ENCODE data around the gene ARF1.

ARF1 gene

DNA sequence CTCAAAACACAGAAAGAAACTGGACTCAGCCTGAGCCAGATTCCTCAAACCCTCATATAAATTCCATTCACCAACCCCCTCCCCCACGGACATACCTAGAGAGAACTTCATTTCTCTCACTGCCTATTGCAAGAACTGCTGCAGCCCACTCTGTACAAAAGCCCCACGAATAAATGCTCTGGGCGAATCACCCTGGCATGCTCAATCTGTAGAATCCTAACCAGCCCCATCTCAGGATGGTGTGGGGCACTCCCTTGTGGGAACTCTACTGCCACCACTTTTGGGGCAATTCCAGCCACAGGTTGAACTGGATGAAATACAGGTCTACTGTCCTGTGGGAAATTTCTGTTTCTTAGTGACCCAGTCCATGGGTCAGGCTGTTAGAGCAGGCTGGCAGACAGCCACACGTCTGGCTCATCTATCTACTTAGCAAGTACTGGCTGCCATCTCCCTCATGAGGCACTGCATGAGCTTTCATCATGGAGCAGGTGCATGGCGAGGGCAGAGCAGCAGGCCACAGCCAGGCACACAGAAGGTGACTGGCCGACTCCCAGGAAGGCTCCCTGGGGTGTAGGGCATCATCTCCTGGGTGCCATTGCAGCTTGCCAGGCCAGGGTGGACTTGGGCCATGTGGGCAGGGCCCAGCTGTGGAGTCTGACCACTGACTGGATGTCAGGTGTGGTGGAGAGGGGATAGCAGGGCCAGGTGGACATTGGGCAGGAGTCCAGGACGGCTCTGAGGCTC, 22.2 kb downstream of the ARF1 start:
- Histone ChIP-seq H3K79me2 (ENCODE audit: control insufficient read depth, insufficient read depth, low read length, unreplicated experiment) (peaks cover 23% of the 10 kb centered on the region), H3K36me3 (ENCODE audit: insufficient read depth, low read length) (0 out of 2 replicates have a peak, but pooled peaks cover 3% of the 10 kb centered on the region), H3K4me3 (ENCODE audit: low read depth, low read length) (no peak overlapping the region; the same call in 1 of the 2 replicates), H3K4me1 (ENCODE audit: control insufficient read depth, insufficient read depth, low read length, unreplicated experiment) (peaks cover 20% of the 10 kb centered on the region), H2AFZ (ENCODE audit: low read length, unreplicated experiment) (no peak overlapping the region), H3K27me3 (ENCODE audit: insufficient read depth, low read length) (no peaks in the 10 kb centered on the region), H3K27ac (ENCODE audit: low read depth, low read length) (no peak overlapping the region)

DNA sequence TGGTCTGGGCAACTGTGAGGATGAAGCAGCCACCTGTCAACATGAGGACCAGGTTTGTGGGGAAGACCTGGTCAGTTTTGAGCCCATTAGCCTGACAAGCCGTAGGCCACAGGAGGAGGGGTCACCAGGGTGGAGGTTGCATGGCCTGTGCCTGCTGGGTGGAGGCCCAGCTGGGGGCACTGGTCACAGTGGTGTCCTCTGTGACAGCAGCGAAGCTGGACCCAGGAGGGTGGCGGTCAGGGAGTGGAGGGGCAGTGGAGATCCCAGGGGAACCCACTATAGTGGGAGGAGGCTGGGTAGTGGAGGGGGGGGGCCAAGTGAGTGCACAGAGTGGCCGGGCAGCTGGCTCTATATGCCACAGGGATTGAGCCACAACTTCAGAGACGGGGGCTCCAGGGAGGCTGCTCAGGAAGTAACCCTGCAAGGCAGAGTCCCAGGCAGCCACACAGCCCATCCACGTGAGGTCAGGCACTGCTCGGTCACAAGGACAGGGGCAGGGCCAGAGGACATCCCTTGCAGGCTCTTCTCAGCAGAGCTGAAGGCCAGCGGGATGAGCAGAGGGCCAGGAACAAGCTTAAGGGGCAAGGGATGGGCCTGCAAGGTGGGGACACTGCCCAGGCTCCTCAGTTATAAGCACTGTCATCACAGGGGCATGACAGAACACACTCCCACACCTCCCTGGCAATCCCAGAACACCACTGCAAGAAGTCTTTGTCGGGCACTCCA, 22.9 kb downstream of the ARF1 start:
- Histone ChIP-seq H3K4me1 (ENCODE audit: control insufficient read depth, insufficient read depth, low read length, unreplicated experiment) (peaks cover 20% of the 10 kb centered on the region), H3K36me3 (ENCODE audit: insufficient read depth, low read length) (no peaks in the 10 kb centered on the region), H3K79me2 (ENCODE audit: control insufficient read depth, insufficient read depth, low read length, unreplicated experiment) (peaks cover 19% of the 10 kb centered on the region), H3K27ac (ENCODE audit: low read depth, low read length) (no peak overlapping the region), H2AFZ (ENCODE audit: low read length, unreplicated experiment) (no peak overlapping the region), H3K27me3 (ENCODE audit: insufficient read depth, low read length) (no peaks in the 10 kb centered on the region), H3K4me3 (ENCODE audit: low read depth, low read length) (no peak overlapping the region)

GRCh38 chr1:228105996-228106799, 23.7 kb downstream of the ARF1 start:
- Histone ChIP-seq H3K79me2 (ENCODE audit: control insufficient read depth, insufficient read depth, low read length, unreplicated experiment) (peaks cover 19% of the 10 kb centered on the region), H3K27me3 (ENCODE audit: insufficient read depth, low read length) (no peaks in the 10 kb centered on the region), H3K4me3 (ENCODE audit: low read depth, low read length) (no peak overlapping the region; the same call in 1 of the 2 replicates), H3K36me3 (ENCODE audit: insufficient read depth, low read length) (no peaks in the 10 kb centered on the region), H2AFZ (ENCODE audit: low read length, unreplicated experiment) (no peak overlapping the region), H3K4me1 (ENCODE audit: control insufficient read depth, insufficient read depth, low read length, unreplicated experiment) (peaks cover 20% of the 10 kb centered on the region), H3K27ac (ENCODE audit: low read depth, low read length) (no peak overlapping the region)

- H2AFZ ChIP-seq (ENCODE audit: low read length, unreplicated experiment) = no peak overlapping the region
- H3K36me3 ChIP-seq (ENCODE audit: insufficient read depth, low read length) = no peaks in the 10 kb centered on the region
- no peaks in the 10 kb centered on the region for H3K27me3 ChIP-seq (ENCODE audit: insufficient read depth, low read length)
- no peak overlapping the region for H3K27ac ChIP-seq (ENCODE audit: low read depth, low read length)
- H3K79me2 ChIP-seq (ENCODE audit: control insufficient read depth, insufficient read depth, low read length, unreplicated experiment) = peaks cover 16% of the 10 kb centered on the region
- H3K4me1 ChIP-seq (ENCODE audit: control insufficient read depth, insufficient read depth, low read length, unreplicated experiment) = peaks cover 16% of the 10 kb centered on the region
- no peak overlapping the region; the same call in 1 of the 2 replicates for H3K4me3 ChIP-seq (ENCODE audit: low read depth, low read length)
Measured at GRCh38 chr1:228106800-228107054, 24.2 kb downstream of the ARF1 start.

DNA sequence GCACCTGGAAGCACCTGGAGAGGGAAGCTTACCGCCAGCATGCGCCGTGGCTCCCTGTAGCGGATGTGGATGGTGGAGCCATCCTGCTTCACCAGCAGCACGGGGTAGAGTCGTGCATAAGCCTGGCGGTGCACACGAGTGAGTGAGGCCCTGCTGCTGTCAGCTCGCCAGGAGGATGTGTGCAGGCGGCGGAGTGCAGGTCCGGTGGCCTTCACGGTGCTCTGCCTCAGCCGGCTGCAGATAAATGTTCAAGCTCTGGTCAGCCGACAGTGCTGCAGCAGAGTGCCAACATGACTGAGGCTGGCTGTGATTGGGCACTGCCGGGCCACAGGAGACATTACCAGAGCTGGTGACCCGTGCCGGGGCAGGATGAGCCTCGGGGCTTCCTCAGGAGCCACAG, 25.1 kb downstream of the ARF1 start:
- no peak overlapping the region for H2AFZ ChIP-seq (ENCODE audit: low read length, unreplicated experiment)
- no peak overlapping the region for H3K27ac ChIP-seq (ENCODE audit: low read depth, low read length)
- H3K79me2 ChIP-seq (ENCODE audit: control insufficient read depth, insufficient read depth, low read length, unreplicated experiment) = peaks cover 11% of the 10 kb centered on the region
- H3K4me1 ChIP-seq (ENCODE audit: control insufficient read depth, insufficient read depth, low read length, unreplicated experiment) = peaks cover 15% of the 10 kb centered on the region
- H3K4me3 ChIP-seq (ENCODE audit: low read depth, low read length) = peak overlapping the region; percentile 89; the same call in 1 of the 2 replicates
- no peaks in the 10 kb centered on the region for H3K27me3 ChIP-seq (ENCODE audit: insufficient read depth, low read length)
- H3K36me3 ChIP-seq (ENCODE audit: insufficient read depth, low read length) = no peaks in the 10 kb centered on the region

DNA sequence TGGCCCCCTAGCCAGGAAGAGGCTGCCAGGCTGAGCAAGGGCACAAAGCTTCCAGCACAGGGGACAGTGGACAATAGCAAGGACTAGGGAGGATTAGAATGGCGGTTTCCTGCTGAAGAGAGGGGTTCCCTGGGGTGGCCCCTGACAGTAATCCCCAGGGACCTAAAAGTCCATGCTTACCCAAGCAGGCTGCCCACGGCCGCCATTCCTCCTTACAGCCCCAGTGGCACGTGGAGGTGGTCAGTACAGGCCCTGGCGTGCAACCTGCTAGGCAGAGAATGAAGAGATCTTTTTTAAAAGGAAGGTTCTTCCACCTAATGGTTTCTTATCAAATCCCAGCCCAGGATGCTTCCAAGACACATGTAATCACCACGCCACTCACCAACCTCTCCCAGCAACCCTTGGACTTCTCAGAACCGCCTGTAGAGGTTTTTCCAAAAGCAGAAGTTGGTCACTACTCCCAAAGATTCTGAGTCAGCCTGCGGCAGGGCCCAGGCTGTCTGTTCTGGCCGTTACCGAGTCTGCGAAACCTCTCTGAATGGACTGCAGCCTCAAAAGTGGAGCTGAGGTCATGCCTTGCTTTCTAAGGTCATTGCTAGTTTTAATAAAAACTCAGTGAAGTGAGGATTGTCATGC, 25.7 kb downstream of the ARF1 start:
- H3K4me3 ChIP-seq (ENCODE audit: low read depth, low read length) = peak overlapping the region; percentile 89
- H3K27ac ChIP-seq (ENCODE audit: low read depth, low read length) = no peak overlapping the region
- H3K27me3 ChIP-seq (ENCODE audit: insufficient read depth, low read length) = no peaks in the 10 kb centered on the region
- no peak overlapping the region for H2AFZ ChIP-seq (ENCODE audit: low read length, unreplicated experiment)
- H3K36me3 ChIP-seq (ENCODE audit: insufficient read depth, low read length) = no peaks in the 10 kb centered on the region
- H3K79me2 ChIP-seq (ENCODE audit: control insufficient read depth, insufficient read depth, low read length, unreplicated experiment) = peaks cover 11% of the 10 kb centered on the region
- H3K4me1 ChIP-seq (ENCODE audit: control insufficient read depth, insufficient read depth, low read length, unreplicated experiment) = peaks cover 15% of the 10 kb centered on the region

GRCh38 chr1:228108742-228109072, 26.2 kb downstream of the ARF1 start:
- Histone ChIP-seq H3K27me3 (ENCODE audit: insufficient read depth, low read length) (no peaks in the 10 kb centered on the region), H3K4me1 (ENCODE audit: control insufficient read depth, insufficient read depth, low read length, unreplicated experiment) (peaks cover 15% of the 10 kb centered on the region), H2AFZ (ENCODE audit: low read length, unreplicated experiment) (peak overlapping the region; percentile 26), H3K79me2 (ENCODE audit: control insufficient read depth, insufficient read depth, low read length, unreplicated experiment) (peaks cover 11% of the 10 kb centered on the region), H3K36me3 (ENCODE audit: insufficient read depth, low read length) (no peaks in the 10 kb centered on the region), H3K4me3 (ENCODE audit: low read depth, low read length) (peak overlapping the region; percentile 89), H3K27ac (ENCODE audit: low read depth, low read length) (no peak overlapping the region)

GRCh38 chr1:228109073-228109961, 26.8 kb downstream of the ARF1 start, which contains the start of gene MRPL55:
MRPL55 (minus strand) TSS chr1:228109299; CDS start chr1:228108260, 1,039 bp downstream.
- H2AFZ ChIP-seq (ENCODE audit: low read length, unreplicated experiment) = peak within 1 kb of the TSS; percentile 94
- H3K27me3 ChIP-seq (ENCODE audit: insufficient read depth, low read length) = no peaks in the 10 kb centered on the region
- peaks cover 11% of the 10 kb centered on the region for H3K79me2 ChIP-seq (ENCODE audit: control insufficient read depth, insufficient read depth, low read length, unreplicated experiment)

GRCh38 chr1:228109962-228110488, 27.5 kb downstream of the ARF1 start:
- Histone ChIP-seq H3K36me3 (ENCODE audit: insufficient read depth, low read length) (no peaks in the 10 kb centered on the region), H3K4me3 (ENCODE audit: low read depth, low read length) (peak overlapping the region; percentile 89), H3K27ac (ENCODE audit: low read depth, low read length) (no peak overlapping the region), H2AFZ (ENCODE audit: low read length, unreplicated experiment) (peak overlapping the region; percentile 94), H3K79me2 (ENCODE audit: control insufficient read depth, insufficient read depth, low read length, unreplicated experiment) (peaks cover 11% of the 10 kb centered on the region), H3K27me3 (ENCODE audit: insufficient read depth, low read length) (no peaks in the 10 kb centered on the region), H3K4me1 (ENCODE audit: control insufficient read depth, insufficient read depth, low read length, unreplicated experiment) (peaks cover 7% of the 10 kb centered on the region)

More at GRCh38 chr1:228109073-228109961, 26.8 kb downstream of the ARF1 start, which contains the start of gene MRPL55:
- Histone ChIP-seq H3K36me3 (ENCODE audit: insufficient read depth, low read length) (no peaks in the 10 kb centered on the region), H3K4me1 (ENCODE audit: control insufficient read depth, insufficient read depth, low read length, unreplicated experiment) (peaks cover 10% of the 10 kb centered on the region), H3K4me3 (ENCODE audit: low read depth, low read length) (peak within 1 kb of the TSS; percentile 89), H3K27ac (ENCODE audit: low read depth, low read length) (no peak within 1 kb of the TSS)
